A673 (cell line): ENCODE data around the gene EXTL1. TPM values are rescaled to one million over a fixed set of nuclear protein-coding genes. Genes with fewer than 3 reads are reported as not detected.

Source experiments
- BruUV-seq: library from RNA; stranded (reverse); fragments of 400-500 nt; replicated peaks from 2 replicates; lab custom pipeline; 2021; lab: Mats Ljungman, UMichigan
- CTCF ChIA-PET: fragments of 300-600 bp; sonication (Branson Sonifier 250); formaldehyde crosslinking; loops from one replicate; lab custom pipeline; 2022; ENCODE audit warnings: antibody characterized with exemption; lab: Charles Lee
- POLR2A ChIA-PET: fragments of 300-600 bp; sonication (Branson Sonifier 250); formaldehyde crosslinking; loops from one replicate; lab custom pipeline; 2022; ENCODE audit warnings: antibody characterized with exemption; ENCODE audit not compliant: low non-redundant PET; lab: Charles Lee
- DNase-seq: peaks from one replicate; pipeline ENCODE4 v3.0.0-alpha.2; 2015; ENCODE audit warnings: low spot score
- H3K27ac ChIP-seq: fragments of 200-600 bp; sonication (generic); 2 replicates; pipeline ENCODE4 v1.5.1; 2016; ENCODE audit warnings: mixed run types, low read depth, mild to moderate bottlenecking, mixed read lengths, antibody characterized with exemption, low read length; ENCODE audit not compliant: poor library complexity, severe bottlenecking
- H3K27me3 ChIP-seq: fragments of 200-600 bp; sonication (generic); replicated peaks from 2 replicates; pipeline ENCODE4 v1.6.1; 2017; ENCODE audit warnings: mixed run types, low read depth, mild to moderate bottlenecking, mixed read lengths, antibody characterized with exemption, low read length; ENCODE audit not compliant: insufficient read depth, poor library complexity
- H3K36me3 ChIP-seq: fragments of 200-600 bp; sonication (generic); 2 replicates; pipeline ENCODE4 v1.6.1; 2016; ENCODE audit warnings: mixed run types, mild to moderate bottlenecking, mixed read lengths, antibody characterized with exemption, low read length; ENCODE audit not compliant: insufficient read depth, poor library complexity, severe bottlenecking
- H3K4me1 ChIP-seq: fragments of 200-600 bp; sonication (generic); 2 replicates; pipeline ENCODE4 v1.6.1; 2017; ENCODE audit warnings: mixed run types, mild to moderate bottlenecking, mixed read lengths, antibody characterized with exemption, low read length; ENCODE audit not compliant: insufficient read depth, poor library complexity, severe bottlenecking
- H3K4me3 ChIP-seq: fragments of 200-600 bp; sonication (generic); 2 replicates; pipeline ENCODE4 v1.5.1; 2016; ENCODE audit warnings: low read depth, mixed run types, mild to moderate bottlenecking, mixed read lengths, low read length; ENCODE audit not compliant: poor library complexity, severe bottlenecking
- H3K9me3 ChIP-seq: fragments of 200-600 bp; sonication (generic); 2 replicates; pipeline ENCODE4 v1.6.1; 2016; ENCODE audit warnings: mixed run types, low read depth, mild to moderate bottlenecking, mixed read lengths, antibody characterized with exemption, low read length; ENCODE audit not compliant: poor library complexity, severe bottlenecking
- CTCF ChIP-seq: fragments of 300-800, 200-600 bp; sonication (generic); conservative IDR thresholded peaks from 2 replicates; pipeline ENCODE4 v1.5.1; 2017; ENCODE audit warnings: low read depth, mild to moderate bottlenecking, antibody characterized with exemption, low read length, moderate library complexity, mixed read lengths
- EZH2 ChIP-seq: fragments of 200-600 bp; sonication (generic); IDR thresholded peaks from 2 replicates; pipeline ENCODE4 v1.6.1; 2017; ENCODE audit warnings: borderline replicate concordance, low read depth, mild to moderate bottlenecking, mixed read lengths, antibody characterized with exemption, low read length; ENCODE audit not compliant: poor library complexity, severe bottlenecking
- intact Hi-C: fragments of 100-400 bp; cut with micrococcal nuclease; formaldehyde crosslinking; loops from one replicate; pipeline ENCODE4 v1.10.0; 2022; ENCODE audit not compliant: unreplicated experiment
- total RNA-seq: library from RNA; stranded (reverse); gene quantifications from 2 replicates; pipeline ENCODE4 v1.2.3, GENCODE V29; 2021

EXTL1 gene
- total RNA-seq, 1 experiment from 2014 or later: not detected

GRCh38 chr1:25977801-25978200, 43.8 kb upstream of the EXTL1 start:
- H3K4me1 ChIP-seq: no peaks in the 10 kb centered on the region
- H3K4me3 ChIP-seq: no peak overlapping the region
- intact Hi-C loops: no loop called here
- no peak for DNase-seq
- TF ChIP-seq CTCF: no peak
- no peaks in the 10 kb centered on the region for H3K9me3 ChIP-seq
- ChIA-PET POLR2A (no interaction called here), CTCF (no interaction called here)
- no peak overlapping the region for H3K27ac ChIP-seq
- H3K36me3 ChIP-seq: peaks cover 5% of the 10 kb centered on the region
- BruUV-seq: no TSS peak
- H3K27me3 ChIP-seq: no peaks in the 10 kb centered on the region

- H3K27me3 ChIP-seq: no peaks in the 10 kb centered on the region
- peaks cover 7% of the 10 kb centered on the region for H3K36me3 ChIP-seq
- no peak overlapping the region for H3K4me3 ChIP-seq
- no peaks in the 10 kb centered on the region for H3K9me3 ChIP-seq
- intact Hi-C loops: no loop called here
- ChIA-PET CTCF (no interaction called here), POLR2A (no interaction called here)
- no TSS peak for BruUV-seq
- no peak for TF ChIP-seq EZH2
- TF ChIP-seq CTCF: no peak
- no peak for DNase-seq
- H3K27ac ChIP-seq: no peak overlapping the region
- no peaks in the 10 kb centered on the region for H3K4me1 ChIP-seq
Measured at GRCh38 chr1:25978403-25978802, 43.2 kb upstream of the EXTL1 start.

DNA sequence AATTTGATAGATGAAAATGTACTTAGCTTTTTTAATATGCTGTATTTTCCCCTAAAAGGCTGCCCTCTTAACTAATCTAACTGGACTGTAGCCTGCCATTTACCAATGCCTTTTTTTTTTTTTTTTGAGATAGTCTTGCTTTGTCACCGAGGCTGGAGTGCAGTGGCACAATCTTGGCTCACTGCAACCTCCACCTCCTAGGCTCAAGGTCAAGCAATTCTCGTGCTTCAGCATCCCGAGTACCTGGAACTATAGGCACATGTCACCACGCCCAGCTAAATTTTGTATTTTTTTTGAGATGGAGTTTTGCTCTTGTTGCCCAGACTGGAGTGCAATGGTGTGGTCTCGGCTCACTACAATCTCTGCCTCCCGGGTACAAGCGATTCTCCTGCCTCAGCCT, 42.4 kb upstream of the EXTL1 start:
- H3K9me3 ChIP-seq: no peaks in the 10 kb centered on the region
- POLR2A ChIA-PET: no interaction called here
- peaks cover 7% of the 10 kb centered on the region for H3K36me3 ChIP-seq
- no peak for TF ChIP-seq CTCF
- no peak for TF ChIP-seq EZH2
- BruUV-seq: no TSS peak
- DNase-seq: no peak
- intact Hi-C loops: no loop called here
- no peak overlapping the region for H3K4me3 ChIP-seq
- H3K27ac ChIP-seq: no peak overlapping the region
- no peaks in the 10 kb centered on the region for H3K4me1 ChIP-seq
- H3K27me3 ChIP-seq: no peaks in the 10 kb centered on the region
- CTCF ChIA-PET: no interaction called here
